HG03571 (cell line): ENCODE results near the gene RAB11B.
"Not testable (repeated sequence)": the region's sequence is repeated elsewhere in the genome, so short reads cannot be mapped to it uniquely, and the experiment has no call there.

Source experiments
- ATAC-seq: cut with Tn5 transposase; IDR thresholded peaks from one replicate; pipeline ENCODE4 v1.9.1; 2021; ENCODE audit not compliant: unreplicated experiment

RAB11B gene

DNA sequence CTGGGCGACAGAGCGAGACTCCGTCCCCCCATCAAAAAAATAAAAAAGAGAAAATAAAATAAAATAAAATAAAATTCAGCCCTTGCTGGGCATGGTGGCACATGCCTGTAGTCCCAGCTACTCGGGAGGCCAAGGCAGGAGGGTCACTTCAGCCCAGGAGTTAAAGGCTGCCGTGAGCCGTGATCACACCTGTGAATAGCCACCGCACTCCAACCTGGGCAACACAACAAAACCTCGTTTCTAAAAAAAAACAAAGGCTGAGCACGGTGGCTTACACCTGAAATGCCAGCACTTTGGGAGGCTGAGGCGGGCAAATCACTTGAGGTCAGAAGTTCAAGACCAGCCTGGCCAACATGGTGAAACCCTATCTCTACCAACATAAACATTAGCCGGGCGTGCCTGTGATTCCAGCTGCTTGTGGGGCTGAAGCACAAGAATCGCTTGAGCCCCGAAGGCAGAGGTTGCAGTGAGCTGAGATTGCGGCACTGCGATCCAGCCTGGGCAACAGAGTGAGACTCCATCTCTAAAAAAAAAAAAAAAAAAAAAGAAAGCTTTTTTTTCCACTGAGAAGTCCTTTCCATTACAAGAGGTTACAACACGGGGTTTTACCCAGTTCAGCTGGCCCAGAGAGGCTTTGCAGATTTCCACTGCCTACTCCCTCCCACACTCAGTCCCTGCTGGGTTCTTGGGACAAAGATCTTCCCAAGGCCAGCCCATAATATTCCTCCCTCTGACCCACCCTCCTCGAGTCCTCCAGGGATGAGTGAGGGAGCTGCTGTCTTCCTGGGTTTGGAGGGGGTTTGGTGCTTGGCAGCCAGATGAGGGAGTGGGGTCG is 19.8 kb upstream of the RAB11B start:
- ATAC-seq: no peak

DNA sequence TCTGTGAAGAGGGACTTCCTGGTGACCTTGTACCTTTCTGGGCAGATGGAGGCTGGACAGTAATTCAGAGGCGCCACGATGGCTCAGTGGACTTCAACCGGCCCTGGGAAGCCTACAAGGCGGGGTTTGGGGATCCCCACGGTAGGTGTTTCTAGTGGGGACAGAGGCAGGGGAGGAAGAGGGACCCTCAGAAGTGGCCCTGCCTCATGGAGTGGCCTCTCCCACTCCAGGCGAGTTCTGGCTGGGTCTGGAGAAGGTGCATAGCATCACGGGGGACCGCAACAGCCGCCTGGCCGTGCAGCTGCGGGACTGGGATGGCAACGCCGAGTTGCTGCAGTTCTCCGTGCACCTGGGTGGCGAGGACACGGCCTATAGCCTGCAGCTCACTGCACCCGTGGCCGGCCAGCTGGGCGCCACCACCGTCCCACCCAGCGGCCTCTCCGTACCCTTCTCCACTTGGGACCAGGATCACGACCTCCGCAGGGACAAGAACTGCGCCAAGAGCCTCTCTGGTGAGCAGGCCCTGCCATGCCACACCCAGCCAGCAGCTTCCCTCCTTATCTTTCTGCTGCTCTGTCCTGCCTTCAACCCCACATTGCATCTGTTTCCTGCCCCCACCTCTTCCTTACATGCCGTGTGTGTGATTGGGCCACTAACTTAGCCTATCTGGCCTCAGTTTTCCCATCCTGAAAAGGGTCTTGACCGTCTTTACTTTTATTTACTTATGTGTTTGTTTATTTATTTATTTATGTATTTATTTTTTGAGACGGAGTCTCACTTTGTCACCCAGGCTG is 19.0 kb upstream of the RAB11B start:
- no peak for ATAC-seq

DNA sequence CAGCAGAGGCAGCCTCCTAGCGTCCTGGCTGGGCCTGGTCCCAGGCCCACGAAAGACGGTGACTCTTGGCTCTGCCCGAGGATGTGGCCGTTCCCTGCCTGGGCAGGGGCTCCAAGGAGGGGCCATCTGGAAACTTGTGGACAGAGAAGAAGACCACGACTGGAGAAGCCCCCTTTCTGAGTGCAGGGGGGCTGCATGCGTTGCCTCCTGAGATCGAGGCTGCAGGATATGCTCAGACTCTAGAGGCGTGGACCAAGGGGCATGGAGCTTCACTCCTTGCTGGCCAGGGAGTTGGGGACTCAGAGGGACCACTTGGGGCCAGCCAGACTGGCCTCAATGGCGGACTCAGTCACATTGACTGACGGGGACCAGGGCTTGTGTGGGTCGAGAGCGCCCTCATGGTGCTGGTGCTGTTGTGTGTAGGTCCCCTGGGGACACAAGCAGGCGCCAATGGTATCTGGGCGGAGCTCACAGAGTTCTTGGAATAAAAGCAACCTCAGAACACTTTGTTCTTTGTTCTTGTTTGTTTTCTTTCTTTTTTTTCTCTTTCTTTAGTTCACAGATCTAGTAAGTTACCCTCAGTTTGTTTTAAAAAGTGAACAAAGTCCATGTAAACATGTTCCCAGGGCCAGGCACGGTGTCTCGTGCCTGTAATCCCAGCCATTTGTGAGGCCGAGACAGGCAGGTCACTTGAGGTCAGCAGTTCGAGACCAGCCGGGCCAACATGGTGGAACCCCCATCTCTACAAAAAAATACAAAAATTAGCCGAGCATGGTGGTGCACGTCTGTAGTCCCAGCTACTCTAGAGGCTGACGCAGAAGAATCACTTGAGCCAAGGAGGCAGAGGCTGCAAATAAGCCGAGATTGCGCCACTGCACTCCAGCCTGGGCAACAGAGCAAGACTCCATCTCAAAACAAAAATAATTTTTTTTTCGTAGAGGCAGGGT is 16.0 kb upstream of the RAB11B start:
- no peak for ATAC-seq

DNA sequence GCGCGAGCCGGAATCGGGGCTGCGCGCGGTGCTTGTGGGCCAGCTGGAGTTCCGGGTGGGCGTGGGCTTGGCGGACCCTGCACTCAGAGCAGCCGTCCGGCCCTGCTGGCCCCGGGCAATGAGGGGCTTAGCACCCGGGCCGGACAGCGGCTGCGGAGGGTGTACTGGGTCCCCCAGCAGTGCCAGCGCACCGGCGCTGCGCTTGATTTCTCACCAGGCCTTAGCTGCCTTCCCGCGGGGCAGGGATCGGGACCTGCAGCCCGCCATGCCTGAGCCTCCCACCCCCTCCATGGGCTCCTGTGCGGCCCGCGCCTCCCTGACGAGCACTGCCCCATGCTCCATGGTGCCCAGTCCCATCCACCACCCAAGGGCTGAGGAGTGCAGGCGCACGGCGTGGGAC is 14.4 kb upstream of the RAB11B start:
- ATAC-seq: not testable (repeated sequence)

DNA sequence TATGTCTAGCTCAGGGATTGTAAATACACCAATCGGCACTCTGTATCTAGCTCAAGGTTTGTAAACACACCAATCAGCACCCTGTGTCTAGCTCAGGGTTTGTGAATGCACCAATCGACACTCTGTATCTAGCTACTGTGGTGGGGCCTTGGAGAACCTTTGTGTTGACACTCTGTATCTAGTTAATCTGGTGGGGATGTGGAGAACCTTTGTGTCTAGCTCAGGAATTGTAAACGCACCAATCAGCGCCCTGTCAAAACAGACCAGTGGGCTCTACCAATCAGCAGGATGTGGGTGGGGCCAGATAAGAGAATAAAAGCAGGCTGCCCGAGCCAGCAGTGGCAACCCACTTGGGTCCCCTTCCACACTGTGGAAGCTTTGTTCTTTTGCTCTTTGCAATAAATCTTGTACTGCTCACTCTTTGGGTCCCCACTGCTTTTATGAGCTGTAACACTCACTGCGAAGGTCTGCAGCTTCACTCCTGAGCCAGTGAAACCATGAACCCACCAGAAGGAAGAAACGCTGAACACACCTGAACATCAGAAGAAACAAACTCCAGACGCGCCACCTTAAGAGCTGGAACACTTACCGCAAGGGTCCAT is 13.7 kb upstream of the RAB11B start:
- ATAC-seq: not testable (repeated sequence)

DNA sequence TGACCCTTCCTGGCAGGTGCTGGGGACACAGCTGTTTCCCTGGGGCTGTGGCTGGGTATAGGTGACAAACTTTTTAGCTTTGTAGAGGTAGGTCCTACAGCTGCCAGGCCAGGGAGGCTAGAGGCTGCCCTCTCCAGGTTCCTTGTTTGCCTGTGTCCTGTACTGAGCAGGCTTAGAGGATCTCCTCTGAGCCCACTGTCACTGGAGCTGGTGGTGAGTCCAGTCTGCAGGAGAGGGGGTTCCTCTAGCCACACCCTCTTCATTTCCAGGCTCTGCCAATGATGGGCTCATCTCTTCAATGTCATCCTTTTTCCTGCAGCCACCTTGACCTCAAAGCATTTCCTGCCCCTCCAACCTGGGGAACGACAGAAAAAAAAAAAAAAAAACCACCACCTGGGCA is 12.6 kb upstream of the RAB11B start:
- no peak for ATAC-seq

DNA sequence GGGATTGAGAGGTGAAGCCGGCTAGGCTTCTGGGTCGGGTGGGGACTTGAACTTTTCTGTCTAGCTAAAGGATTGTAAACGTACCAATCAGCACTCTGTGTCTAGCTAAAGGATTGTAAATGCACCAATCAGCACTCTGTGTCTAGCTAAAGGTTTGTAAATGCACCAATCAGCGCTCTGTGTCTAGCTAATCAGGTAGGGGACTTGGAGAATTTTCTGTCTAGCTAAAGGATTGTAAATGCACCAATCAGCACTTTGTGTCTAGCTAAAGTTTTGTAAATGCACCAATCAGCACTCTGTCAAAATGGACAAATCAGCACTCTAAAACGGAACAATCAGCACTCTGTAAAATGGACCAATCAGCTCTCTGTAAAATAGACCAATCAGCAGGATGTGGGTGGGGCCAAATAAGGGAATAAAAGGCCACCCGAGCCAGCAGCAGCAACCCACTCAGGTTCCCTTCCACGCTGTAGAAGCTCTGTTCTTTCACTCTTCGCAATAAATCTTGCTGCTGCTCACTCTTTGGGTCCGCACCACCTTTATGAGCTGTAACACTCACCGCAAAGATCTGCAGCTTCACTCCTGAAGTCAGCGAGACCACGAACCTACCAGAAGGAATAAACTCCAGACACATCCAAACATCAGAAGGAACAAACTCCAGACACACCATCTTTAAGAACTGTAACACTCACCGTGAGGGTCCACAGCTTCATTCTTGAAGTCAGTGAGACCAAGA is 10.8 kb upstream of the RAB11B start:
- not testable (repeated sequence) for ATAC-seq

DNA sequence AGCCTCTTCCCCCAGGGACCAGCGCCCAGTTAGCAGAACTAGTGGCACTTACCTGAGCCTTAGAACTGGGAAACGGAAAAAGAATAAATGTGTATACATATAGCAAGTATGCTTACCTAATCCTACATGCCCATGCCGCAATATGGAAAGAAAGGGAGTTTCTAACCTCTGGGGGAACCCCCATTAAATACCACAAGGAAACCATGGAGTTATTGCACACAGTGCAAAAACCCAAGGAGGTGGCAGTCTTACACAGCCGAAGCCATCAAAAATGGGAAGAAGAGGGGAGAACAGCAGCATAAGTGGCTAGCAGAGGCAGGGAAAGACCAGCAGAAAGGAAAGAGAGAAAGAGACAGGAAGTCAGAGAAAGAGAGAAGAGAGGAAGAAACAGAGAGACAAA is 5.6 kb upstream of the RAB11B start:
- ATAC-seq: not testable (repeated sequence)

DNA sequence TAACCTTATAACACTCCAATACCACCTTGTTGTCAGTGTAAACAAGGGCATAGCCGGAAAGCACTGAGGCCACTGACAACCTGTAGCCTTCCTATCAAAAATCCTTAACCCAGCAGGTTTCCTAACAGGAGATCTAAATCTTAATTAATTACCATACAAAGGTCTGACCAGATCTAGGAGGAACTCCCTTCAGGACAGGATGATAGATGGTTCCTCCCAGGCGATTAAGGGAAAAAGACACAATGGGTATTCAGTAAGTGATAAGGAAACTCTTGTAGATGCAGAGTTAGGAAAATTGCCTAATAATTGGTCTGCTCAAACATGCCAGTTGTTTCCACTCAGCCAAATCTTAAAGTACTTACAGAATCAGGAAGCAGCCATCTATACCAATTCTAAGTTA is 5.1 kb upstream of the RAB11B start:
- ATAC-seq: not testable (repeated sequence)

DNA sequence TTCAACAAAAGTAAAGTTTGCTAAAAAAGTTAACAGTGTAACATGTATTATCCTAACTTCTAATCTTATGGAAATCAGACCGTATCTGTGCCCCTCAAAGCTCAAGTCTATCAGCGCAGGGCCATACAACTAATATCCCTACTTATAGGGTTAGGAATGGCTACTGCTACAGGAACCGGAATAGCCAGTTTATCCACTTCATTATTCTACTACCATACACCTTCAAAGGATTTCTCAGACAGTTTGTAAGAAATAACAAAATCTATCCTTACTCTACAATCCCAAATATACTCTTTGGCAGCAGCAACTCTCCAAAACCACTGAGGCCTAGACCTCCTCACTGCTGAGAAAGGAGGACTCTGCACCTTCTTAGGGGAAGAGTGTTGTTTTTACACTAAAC is 4.6 kb upstream of the RAB11B start:
- not testable (repeated sequence) for ATAC-seq

DNA sequence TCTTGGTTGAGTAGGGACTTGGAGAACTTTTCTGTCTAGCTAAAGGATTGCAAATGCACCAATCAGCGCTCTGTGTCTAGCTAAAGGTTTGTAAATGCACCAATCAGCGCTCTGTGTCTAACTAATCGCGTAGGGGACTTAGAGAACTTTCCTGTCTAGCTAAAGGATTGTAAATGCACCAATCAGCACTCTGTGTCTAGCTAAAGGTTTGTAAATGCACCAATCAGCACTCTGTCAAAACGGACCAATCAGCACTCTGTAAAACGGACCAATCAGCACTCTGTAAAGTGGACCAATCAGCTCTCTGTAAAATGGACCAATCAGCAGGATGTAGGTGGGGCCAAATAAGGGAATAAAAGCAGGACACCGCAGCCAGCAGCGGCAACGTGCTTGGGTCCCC is 3.7 kb upstream of the RAB11B start:
- ATAC-seq: not testable (repeated sequence)

DNA sequence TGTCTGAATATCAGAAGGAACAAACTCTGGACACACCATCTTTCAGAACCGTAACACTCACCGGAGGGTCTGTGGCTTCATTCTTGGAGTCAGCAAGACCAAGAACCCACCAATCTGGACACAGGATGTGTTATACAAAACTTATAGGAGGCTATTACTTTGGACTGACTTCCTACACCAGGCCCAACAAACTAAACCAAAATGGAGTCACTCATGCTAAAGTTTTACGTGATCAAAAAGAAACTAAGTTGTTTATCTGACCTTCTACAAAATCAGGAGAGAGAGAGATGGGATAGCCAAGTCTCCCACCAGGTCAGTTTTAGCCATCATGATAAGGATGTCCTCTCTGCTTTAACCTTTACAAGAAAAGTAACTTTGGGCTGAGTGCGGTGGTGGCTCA is 3.2 kb upstream of the RAB11B start:
- no peak for ATAC-seq

DNA sequence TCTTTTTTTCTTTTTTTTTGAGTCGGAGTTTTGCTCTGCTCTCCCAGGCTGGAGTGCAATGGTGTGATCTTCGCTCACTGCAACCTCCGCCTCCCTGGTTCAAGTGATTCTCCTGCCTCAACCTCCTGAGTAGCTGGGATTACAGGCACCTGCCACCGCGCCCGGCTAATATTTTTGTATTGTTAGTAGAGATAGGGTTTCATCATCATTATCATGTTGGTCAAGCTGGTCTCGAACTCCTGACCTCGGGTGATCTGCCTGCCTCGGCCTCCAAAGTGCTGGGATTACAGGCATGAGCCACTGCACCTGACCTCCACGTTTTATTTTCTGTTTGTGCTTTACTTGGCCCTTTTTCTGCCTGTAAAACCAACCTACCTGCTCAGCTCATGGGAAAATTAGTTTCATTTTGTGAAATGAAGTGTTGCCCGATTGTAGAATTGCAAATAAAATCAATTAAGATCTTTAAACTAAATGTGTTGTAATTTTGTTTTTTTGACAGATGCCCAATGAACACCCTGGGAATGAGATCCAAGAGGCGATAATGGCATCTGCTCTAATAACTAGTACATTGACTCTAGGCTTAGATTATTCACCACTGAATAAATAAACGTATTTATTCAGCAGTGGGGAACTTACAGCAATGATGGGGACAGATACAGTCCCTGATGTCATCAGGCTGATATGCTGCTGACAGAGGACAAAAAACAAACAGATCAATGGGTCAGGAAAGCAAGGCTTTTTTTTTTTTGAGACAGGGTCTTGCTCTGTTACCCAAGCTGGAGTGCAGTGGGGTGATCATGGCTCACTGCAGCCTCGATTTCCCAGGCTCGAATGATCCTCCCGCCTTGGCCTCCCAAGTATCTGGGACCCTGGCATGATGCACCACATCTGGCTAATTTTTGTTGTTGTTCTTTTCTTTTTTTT is 2.2 kb upstream of the RAB11B start:
- ATAC-seq: no peak

DNA sequence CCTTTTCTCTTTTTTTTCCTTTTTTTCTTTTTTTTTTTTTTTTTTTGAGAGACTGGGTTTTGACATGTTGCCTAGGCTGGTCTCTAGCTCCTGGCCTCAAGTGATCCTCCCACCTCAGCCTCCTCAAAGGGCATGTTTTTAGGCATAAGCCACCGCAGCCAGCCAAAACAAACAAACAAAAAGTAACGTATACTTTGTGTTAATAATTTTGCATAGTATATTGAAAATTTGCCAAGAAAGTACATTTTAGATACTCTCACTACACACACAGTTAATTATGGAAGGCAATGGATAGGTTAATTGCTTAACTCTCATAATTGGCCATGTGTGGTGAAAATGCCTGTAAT is 1.6 kb upstream of the RAB11B start:
- no peak for ATAC-seq

DNA sequence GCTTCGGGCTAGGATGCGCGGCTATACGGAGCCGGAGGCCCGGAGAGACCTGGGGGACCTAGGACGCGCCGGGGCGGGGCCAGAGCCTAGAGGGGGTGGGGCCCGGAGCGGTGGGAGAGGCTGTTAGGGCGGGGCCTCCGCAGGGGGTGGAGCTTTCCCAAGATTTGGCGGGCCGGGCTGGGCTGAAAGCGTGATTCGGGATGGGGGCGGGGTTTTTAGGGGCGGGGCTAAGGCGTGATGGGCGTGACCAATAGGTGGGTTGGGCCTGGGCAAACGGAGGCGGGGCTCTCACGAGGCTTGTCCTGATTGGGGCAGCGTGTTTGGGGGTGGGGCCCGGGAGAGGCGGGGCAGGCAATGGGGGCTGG is 439 bp downstream of the RAB11B start:
- peak; percentile 30 for ATAC-seq

DNA sequence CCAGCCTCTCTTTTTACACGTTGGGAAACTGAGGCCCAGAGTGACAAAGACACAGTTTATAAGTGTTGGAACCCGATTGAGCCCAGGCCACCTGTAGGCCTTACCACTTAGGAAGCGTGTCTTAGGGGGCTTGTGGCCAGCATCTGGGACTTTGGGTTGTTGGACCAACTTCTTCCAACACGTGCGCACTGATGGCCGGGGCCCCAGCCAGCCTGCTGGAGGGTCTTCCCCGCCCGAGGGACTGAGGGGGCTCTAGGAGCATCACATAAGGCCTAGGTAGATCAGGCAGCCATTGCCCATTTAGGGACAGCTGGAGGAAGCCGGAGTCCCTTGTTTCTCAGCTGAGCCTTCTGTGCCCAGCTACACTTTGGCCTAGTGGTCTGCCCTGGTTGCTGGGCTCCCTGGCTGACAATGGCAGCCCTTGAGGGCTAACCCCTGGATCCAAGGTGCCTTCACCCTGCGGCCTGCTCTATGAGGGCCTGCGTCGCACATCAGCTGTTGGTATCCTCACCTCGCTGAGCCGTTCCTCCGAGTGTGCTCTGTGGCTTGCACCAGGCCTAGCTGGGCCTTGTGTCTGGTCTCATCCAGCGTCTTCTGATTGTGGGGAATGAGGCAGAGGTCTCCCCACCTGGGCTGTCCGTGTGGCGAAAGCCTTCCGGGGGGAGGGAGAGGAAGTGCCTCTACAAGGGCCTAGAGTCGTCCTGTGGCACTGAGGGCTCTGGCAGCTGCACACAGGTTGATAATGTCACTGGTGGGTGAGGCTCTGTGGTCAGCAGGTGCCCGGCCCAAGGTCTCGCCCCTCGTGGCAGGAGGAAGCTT is 1.2 kb downstream of the RAB11B start:
- ATAC-seq: no peak

DNA sequence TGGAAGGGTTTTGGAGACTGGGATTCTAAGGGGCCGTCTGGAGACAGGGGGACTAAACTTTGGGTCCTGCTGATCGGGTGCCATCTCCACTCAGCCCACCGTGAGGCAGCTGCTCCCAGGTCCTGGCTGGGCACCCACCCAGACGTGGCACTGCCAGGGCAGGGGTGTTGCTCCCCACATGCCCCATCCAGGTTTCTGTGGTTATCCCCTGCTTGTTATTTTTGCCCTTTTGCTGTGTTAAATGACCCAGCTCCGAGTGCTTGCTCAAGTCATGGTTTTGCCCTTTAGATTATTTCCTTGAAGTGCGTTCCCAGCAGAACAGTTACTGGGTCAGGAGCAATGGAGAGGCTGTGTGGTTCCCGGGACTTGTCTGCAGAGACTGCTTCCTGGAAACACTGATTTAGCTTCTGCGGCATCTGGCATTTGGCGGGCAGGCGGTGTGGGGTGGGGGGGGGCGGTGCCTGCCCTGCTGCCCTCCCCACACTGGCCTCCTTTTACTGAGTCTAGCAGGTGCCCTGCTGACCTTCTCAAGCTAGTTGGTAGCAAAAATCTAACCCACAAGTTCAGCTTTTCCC is 1.9 kb downstream of the RAB11B start:
- no peak for ATAC-seq
